HG03196 (cell line): ENCODE data around the gene DNAH11.
"Not testable (repeated sequence)": the region's sequence is repeated elsewhere in the genome, so short reads cannot be mapped to it uniquely, and the experiment has no call there.

Experiments
- ATAC-seq: cut with Tn5 transposase; IDR thresholded peaks from one replicate; pipeline ENCODE4 v1.9.1; 2021; ENCODE audit not compliant: unreplicated experiment

The DNAH11 gene

GRCh38 chr7:21707566-21707965 is 164.7 kb downstream of the DNAH11 start:
- ATAC-seq: no peak

- ATAC-seq: no peak
Measured at GRCh38 chr7:21708096-21708495, 165.3 kb downstream of the DNAH11 start.

- no peak for ATAC-seq
Measured at GRCh38 chr7:21717323-21717722, 174.5 kb downstream of the DNAH11 start.

- ATAC-seq: no peak
Measured at GRCh38 chr7:21718391-21718790, 175.6 kb downstream of the DNAH11 start.

GRCh38 chr7:21719846-21720245 is 177.0 kb downstream of the DNAH11 start:
- no peak for ATAC-seq

GRCh38 chr7:21722371-21722770 is 179.5 kb downstream of the DNAH11 start:
- ATAC-seq: no peak

- no peak for ATAC-seq
Measured at GRCh38 chr7:21724562-21724961, 181.7 kb downstream of the DNAH11 start.

GRCh38 chr7:21730399-21730798 is 187.6 kb downstream of the DNAH11 start:
- ATAC-seq: no peak

- no peak for ATAC-seq
Measured at GRCh38 chr7:21731977-21732376, 189.1 kb downstream of the DNAH11 start.

GRCh38 chr7:21732956-21733355 is 190.1 kb downstream of the DNAH11 start:
- not testable (repeated sequence) for ATAC-seq

- no peak for ATAC-seq
Measured at GRCh38 chr7:21733837-21734236, 191.0 kb downstream of the DNAH11 start.

- no peak for ATAC-seq
Measured at GRCh38 chr7:21743493-21743892, 200.7 kb downstream of the DNAH11 start.

- ATAC-seq: no peak
Measured at GRCh38 chr7:21746949-21747348, 204.1 kb downstream of the DNAH11 start.

GRCh38 chr7:21747806-21748205 is 205.0 kb downstream of the DNAH11 start:
- no peak for ATAC-seq

- no peak for ATAC-seq
Measured at GRCh38 chr7:21749378-21749777, 206.5 kb downstream of the DNAH11 start.

- ATAC-seq: no peak
Measured at GRCh38 chr7:21753071-21753470, 210.2 kb downstream of the DNAH11 start.

GRCh38 chr7:21754963-21755362 is 212.1 kb downstream of the DNAH11 start:
- ATAC-seq: no peak

- ATAC-seq: no peak
Measured at GRCh38 chr7:21757537-21758282, 214.9 kb downstream of the DNAH11 start.

- ATAC-seq: no peak
Measured at GRCh38 chr7:21758286-21758685, 215.4 kb downstream of the DNAH11 start.

- no peak for ATAC-seq
Measured at GRCh38 chr7:21762469-21762868, 219.6 kb downstream of the DNAH11 start.

- ATAC-seq: no peak
Measured at GRCh38 chr7:21763818-21764217, 221.0 kb downstream of the DNAH11 start.

GRCh38 chr7:21766218-21766617 is 223.4 kb downstream of the DNAH11 start:
- ATAC-seq: no peak

- ATAC-seq: no peak
Measured at GRCh38 chr7:21767300-21767900, 224.6 kb downstream of the DNAH11 start.
